HEK293 (cell line): ENCODE measurements around the gene GCLM.
A peak's percentile ranks its signal among the peaks of the same experiment; 100 is the strongest.

Experiments used
- CTCF ChIA-PET: fragments of 350-600 bp; formaldehyde crosslinking; extraction: SDS; loops from one replicate; lab custom pipeline; 2021; ENCODE audit warnings: antibody characterized with exemption; lab: Yijun Ruan, JAX
- POLR2A ChIA-PET: fragments of 300-600 bp; formaldehyde crosslinking; extraction: SDS; loops from one replicate; lab custom pipeline; 2020; ENCODE audit warnings: antibody characterized with exemption, inconsistent platforms; lab: Yijun Ruan, JAX
- H3K27ac ChIP-seq: fragments of 200-500 bp; sonication (Bioruptor generic); 2 replicates; pipeline ENCODE4 v1.5.1; 2014; ENCODE audit warnings: low read depth, low read length, control low read depth, inconsistent platforms; ENCODE audit errors: extremely low read depth
- H3K36me3 ChIP-seq, 2 experiments: fragments of 200-500 bp in 1 of 2; sonication (Bioruptor generic) in 1 of 2; 1 replicate in 1 of 2; 2 replicates in 1 of 2; pipeline ENCODE4 v1.5.1; 2014 to 2017; ENCODE audit warnings: inconsistent platforms in 2 of 2, low read length in 2 of 2; ENCODE audit not compliant: control insufficient read depth in 2 of 2, insufficient read depth in 1 of 2
- H3K4me1 ChIP-seq: fragments of 200-500 bp; sonication (Bioruptor generic); 2 replicates; pipeline ENCODE4 v1.5.1; 2014; ENCODE audit warnings: mild to moderate bottlenecking, low read length, inconsistent platforms; ENCODE audit not compliant: control insufficient read depth, insufficient read depth
- H3K4me3 ChIP-seq: 2 replicates; pipeline ENCODE4 v1.5.1; 2011; ENCODE audit warnings: low read depth, mild to moderate bottlenecking, control low read depth, low read length, moderate library complexity
- H3K9me3 ChIP-seq: fragments of 200-500 bp; sonication (Bioruptor generic); 2 replicates; pipeline ENCODE4 v1.5.1; 2014; ENCODE audit warnings: low read depth, low read length, inconsistent platforms; ENCODE audit not compliant: control insufficient read depth, insufficient read depth
- GLI2 ChIP-seq: fragments of 450-650 bp; formaldehyde crosslinking; IDR thresholded peaks from 2 replicates; pipeline ENCODE4; 2017; ENCODE audit warnings: missing biosample characterization, missing genetic modification characterization, low read depth, borderline replicate concordance
- KLF8 ChIP-seq: fragments of 450-650 bp; formaldehyde crosslinking; IDR thresholded peaks from 2 replicates; pipeline ENCODE4 v1.5.1; 2016; ENCODE audit warnings: missing biosample characterization, missing genetic modification characterization
- MZF1 ChIP-seq: fragments of 450-650 bp; formaldehyde crosslinking; IDR thresholded peaks from 2 replicates; pipeline ENCODE4 v1.5.1; 2017; ENCODE audit warnings: missing biosample characterization, missing genetic modification characterization, borderline replicate concordance
- SETDB1 ChIP-seq: IDR thresholded peaks from one replicate; pipeline ENCODE4 v1.6.1; 2017; ENCODE audit warnings: mild to moderate bottlenecking, low read length, moderate library complexity, mixed read lengths; ENCODE audit not compliant: insufficient read length
- SP2 ChIP-seq: fragments of 450-650 bp; formaldehyde crosslinking; IDR thresholded peaks from 2 replicates; pipeline ENCODE4 v1.5.1; 2016; ENCODE audit warnings: missing biosample characterization, missing genetic modification characterization
- TCF7L2 ChIP-seq: IDR thresholded peaks from 2 replicates; pipeline ENCODE4 v1.6.1; 2011; ENCODE audit warnings: low read depth, mild to moderate bottlenecking, inconsistent platforms, low read length, moderate library complexity, borderline replicate concordance
- ZFP41 ChIP-seq: fragments of 450-650 bp; formaldehyde crosslinking; IDR thresholded peaks from 2 replicates; pipeline ENCODE4 v1.5.1; 2016; ENCODE audit warnings: missing biosample characterization, missing genetic modification characterization, borderline replicate concordance
- ZNF221 ChIP-seq: fragments of 450-650 bp; formaldehyde crosslinking; IDR thresholded peaks from 2 replicates; pipeline ENCODE4 v1.5.1; 2017; ENCODE audit warnings: missing biosample characterization, missing genetic modification characterization, borderline replicate concordance
- ZNF24 ChIP-seq: fragments of 450-650 bp; formaldehyde crosslinking; IDR thresholded peaks from 2 replicates; pipeline ENCODE4 v1.5.1; 2016; ENCODE audit warnings: missing biosample characterization, missing genetic modification characterization
- ZNF311 ChIP-seq: fragments of 450-650 bp; formaldehyde crosslinking; IDR thresholded peaks from 2 replicates; pipeline ENCODE4 v1.5.1; 2017; ENCODE audit warnings: missing biosample characterization, missing genetic modification characterization, borderline replicate concordance
- ZNF48 ChIP-seq: fragments of 450-650 bp; formaldehyde crosslinking; IDR thresholded peaks from 2 replicates; pipeline ENCODE4 v1.5.1; 2016; ENCODE audit warnings: missing biosample characterization, missing genetic modification characterization
- ZNF529 ChIP-seq: fragments of 450-650 bp; formaldehyde crosslinking; IDR thresholded peaks from 2 replicates; pipeline ENCODE4 v1.5.1; 2017; ENCODE audit warnings: missing genetic modification characterization, missing biosample characterization; ENCODE audit not compliant: insufficient replicate concordance
- ZNF768 ChIP-seq: fragments of 450-650 bp; formaldehyde crosslinking; IDR thresholded peaks from 2 replicates; pipeline ENCODE4 v1.5.1; 2018; ENCODE audit warnings: missing biosample characterization, mild to moderate bottlenecking, missing genetic modification characterization
- ZNF791 ChIP-seq: fragments of 450-650 bp; formaldehyde crosslinking; IDR thresholded peaks from 2 replicates; pipeline ENCODE4 v1.5.1; 2016; ENCODE audit warnings: missing biosample characterization, missing genetic modification characterization
- ZNF830 ChIP-seq: fragments of 450-650 bp; IDR thresholded peaks from 2 replicates; pipeline ENCODE4 v1.5.0; 2018; ENCODE audit warnings: missing biosample characterization, missing genetic modification characterization, low read depth, mild to moderate bottlenecking, moderate library complexity
- TF ChIP-seq, protein P1 (sequence below): fragments of 450-650 bp; formaldehyde crosslinking; IDR thresholded peaks from 2 replicates; pipeline ENCODE4 v1.5.1; 2017; ENCODE audit warnings: missing biosample characterization, missing genetic modification characterization
- TF ChIP-seq, protein P2 (sequence below): fragments of 450-650 bp; formaldehyde crosslinking; IDR thresholded peaks from 2 replicates; pipeline ENCODE4 v1.5.1; 2016; ENCODE audit warnings: missing biosample characterization, missing genetic modification characterization
- TF ChIP-seq, protein P3 (sequence below): fragments of 450-650 bp; formaldehyde crosslinking; IDR thresholded peaks from 2 replicates; pipeline ENCODE4 v1.5.1; 2016; ENCODE audit warnings: missing biosample characterization, missing genetic modification characterization
- TF ChIP-seq, protein P4 (sequence below): sonication (generic); formaldehyde crosslinking; IDR thresholded peaks from 2 replicates; pipeline ENCODE4 v1.8.1; 2022; ENCODE audit warnings: mild to moderate bottlenecking, moderate library complexity, missing genetic modification reagents
- TF ChIP-seq, protein P5 (sequence below): fragments of 450-650 bp; formaldehyde crosslinking; IDR thresholded peaks from 2 replicates; pipeline ENCODE4; 2016; ENCODE audit warnings: missing biosample characterization, missing genetic modification characterization
- TF ChIP-seq, protein P6 (sequence below): fragments of 450-650 bp; formaldehyde crosslinking; IDR thresholded peaks from 2 replicates; pipeline ENCODE4 v1.5.1; 2016; ENCODE audit warnings: missing biosample characterization, missing genetic modification characterization

Gene GCLM

DNA sequence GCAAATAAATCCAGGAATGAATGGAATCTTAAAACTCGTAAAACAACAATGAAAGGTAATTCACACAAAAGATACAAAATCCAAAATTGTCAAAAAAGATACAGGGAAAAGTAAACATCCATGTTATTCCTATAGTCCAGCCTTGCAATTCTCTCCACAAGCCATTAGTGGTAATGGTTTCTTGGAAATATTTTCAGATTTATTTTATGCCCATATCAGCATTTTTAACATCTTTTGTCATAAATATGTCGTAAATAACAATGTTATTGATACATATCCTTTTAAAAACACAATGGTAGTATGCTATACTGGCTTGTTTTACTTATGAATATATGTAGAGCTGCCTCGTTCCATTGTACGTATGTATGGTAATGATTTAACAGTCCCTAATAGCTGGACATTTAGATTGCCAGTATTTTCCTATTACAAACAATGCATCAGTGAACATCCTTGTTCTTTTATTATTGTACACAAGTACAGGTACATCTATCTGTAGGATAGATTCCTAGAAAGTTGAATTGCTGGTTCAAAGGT, 60.8 kb downstream of the GCLM start:
- Histone ChIP-seq H3K36me3 (no peaks in the 10 kb centered on the region), H3K4me1 (peaks cover 3% of the 10 kb centered on the region; the same call in 1 of the 2 replicates)
- TF ChIP-seq MZF1 = peak; percentile 88; the same call in 1 of the 2 replicates
- TF ChIP-seq ZNF768 (tag by site-specific recombination) = no peak
- TF ChIP-seq KLF8 (tag by site-specific recombination) = no peak
- TF ChIP-seq GLI2 = no peak
- TF ChIP-seq, protein P1, sequence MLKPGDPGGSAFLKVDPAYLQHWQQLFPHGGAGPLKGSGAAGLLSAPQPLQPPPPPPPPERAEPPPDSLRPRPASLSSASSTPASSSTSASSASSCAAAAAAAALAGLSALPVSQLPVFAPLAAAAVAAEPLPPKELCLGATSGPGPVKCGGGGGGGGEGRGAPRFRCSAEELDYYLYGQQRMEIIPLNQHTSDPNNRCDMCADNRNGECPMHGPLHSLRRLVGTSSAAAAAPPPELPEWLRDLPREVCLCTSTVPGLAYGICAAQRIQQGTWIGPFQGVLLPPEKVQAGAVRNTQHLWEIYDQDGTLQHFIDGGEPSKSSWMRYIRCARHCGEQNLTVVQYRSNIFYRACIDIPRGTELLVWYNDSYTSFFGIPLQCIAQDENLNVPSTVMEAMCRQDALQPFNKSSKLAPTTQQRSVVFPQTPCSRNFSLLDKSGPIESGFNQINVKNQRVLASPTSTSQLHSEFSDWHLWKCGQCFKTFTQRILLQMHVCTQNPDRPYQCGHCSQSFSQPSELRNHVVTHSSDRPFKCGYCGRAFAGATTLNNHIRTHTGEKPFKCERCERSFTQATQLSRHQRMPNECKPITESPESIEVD (tag by site-specific recombination) = 0 out of 2 replicates have a peak, but pooled peaks have one; percentile 40
- TF ChIP-seq, all 188 proteins: peak for 2
- no peaks in the 10 kb centered on the region for H3K9me3 ChIP-seq
- POLR2A ChIA-PET = interaction anchor here (1.9 kb wide), 1 partner anchor 31 kb away, joined by 5 read pairs; the partner anchor contains the start of gene DNTTIP2
- H3K27ac ChIP-seq = peak overlapping the region; percentile 91
- CTCF ChIA-PET = interaction anchor here (0.7 to 4.9 kb wide), 4 partner anchors 104 to 544 kb away, joined by 3 to 25 read pairs (median 4); no protein-coding TSS in a partner anchor
- H3K4me3 ChIP-seq = peak overlapping the region; percentile 88

DNA sequence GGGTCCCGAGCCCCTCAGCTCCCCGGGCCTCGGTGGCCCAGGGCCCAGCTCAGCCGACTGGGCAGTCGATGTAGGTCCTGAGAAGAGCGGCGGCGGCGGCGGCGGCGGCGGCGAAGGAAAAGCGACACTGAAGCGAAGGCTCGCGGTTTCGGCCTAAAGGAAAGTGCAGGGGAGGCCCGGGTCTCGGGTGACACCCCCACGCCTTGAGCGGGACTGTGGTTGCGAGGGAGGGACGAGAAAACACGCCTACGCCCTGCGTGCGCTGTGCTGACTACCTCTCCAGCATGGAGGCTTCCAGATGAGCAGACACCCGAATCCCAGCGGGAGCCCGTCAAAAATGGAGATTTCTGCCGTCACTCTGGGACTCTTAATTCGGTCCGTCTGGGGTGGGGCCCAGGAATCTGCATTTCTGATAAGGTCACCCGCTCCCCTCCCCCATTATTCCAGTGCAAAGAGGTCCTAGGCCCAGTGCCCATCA, 61.4 kb downstream of the GCLM start:
- H3K4me1 ChIP-seq = peaks cover 3% of the 10 kb centered on the region; the same call in 1 of the 2 replicates
- ChIA-PET CTCF (interaction anchor here (0.7 to 4.9 kb wide), 4 partner anchors 34 to 220 kb away, joined by 3 to 25 read pairs (median 3); no protein-coding TSS in a partner anchor), POLR2A (interaction anchor here (0.5 to 1.9 kb wide), 2 partner anchors 32 to 305 kb away, joined by 4 to 5 read pairs; partner anchors contain the start of gene DNTTIP2)
- H3K4me3 ChIP-seq = peak overlapping the region; percentile 88
- H3K27ac ChIP-seq = peak overlapping the region; percentile 91
- H3K36me3 ChIP-seq = no peaks in the 10 kb centered on the region
- H3K9me3 ChIP-seq = no peaks in the 10 kb centered on the region
- no peak for TF ChIP-seq SETDB1
- TF ChIP-seq TCF7L2 = no peak
- TF ChIP-seq, protein P2, sequence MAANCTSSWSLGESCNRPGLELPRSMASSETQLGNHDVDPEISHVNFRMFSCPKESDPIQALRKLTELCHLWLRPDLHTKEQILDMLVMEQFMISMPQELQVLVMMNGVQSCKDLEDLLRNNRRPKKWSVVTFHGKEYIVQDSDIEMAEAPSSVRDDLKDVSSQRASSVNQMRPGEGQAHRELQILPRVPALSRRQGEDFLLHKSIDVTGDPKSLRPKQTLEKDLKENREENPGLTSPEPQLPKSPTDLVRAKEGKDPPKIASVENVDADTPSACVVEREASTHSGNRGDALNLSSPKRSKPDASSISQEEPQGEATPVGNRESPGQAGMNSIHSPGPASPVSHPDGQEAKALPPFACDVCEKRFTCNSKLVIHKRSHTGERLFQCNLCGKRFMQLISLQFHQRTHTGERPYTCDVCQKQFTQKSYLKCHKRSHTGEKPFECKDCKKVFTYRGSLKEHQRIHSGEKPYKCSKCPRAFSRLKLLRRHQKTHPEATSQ (tag by site-specific recombination) = no peak
- TF ChIP-seq, protein P3, sequence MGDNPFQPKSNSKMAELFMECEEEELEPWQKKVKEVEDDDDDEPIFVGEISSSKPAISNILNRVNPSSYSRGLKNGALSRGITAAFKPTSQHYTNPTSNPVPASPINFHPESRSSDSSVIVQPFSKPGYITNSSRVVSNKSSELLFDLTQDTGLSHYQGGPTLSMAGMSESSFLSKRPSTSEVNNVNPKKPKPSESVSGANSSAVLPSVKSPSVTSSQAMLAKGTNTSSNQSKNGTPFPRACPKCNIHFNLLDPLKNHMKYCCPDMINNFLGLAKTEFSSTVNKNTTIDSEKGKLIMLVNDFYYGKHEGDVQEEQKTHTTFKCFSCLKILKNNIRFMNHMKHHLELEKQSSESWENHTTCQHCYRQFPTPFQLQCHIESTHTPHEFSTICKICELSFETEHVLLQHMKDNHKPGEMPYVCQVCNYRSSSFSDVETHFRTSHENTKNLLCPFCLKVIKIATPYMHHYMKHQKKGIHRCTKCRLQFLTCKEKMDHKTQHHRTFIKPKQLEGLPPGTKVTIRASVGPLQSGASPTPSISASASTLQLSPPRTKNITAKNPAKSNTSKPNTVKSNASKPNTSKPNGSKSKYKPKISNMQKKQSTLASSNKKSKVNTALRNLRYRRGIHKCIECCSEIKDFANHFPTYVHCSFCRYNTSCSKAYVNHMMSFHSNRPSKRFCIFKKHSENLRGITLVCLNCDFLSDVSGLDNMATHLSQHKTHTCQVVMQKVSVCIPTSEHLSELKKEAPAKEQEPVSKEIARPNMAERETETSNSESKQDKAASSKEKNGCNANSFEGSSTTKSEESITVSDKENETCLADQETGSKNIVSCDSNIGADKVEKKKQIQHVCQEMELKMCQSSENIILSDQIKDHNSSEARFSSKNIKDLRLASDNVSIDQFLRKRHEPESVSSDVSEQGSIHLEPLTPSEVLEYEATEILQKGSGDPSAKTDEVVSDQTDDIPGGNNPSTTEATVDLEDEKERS (tag by site-specific recombination) = no peak
- no peak for TF ChIP-seq ZNF48 (tag by site-specific recombination)
- TF ChIP-seq ZNF830 = no peak
- TF ChIP-seq ZNF311 = no peak
- TF ChIP-seq, protein P4, sequence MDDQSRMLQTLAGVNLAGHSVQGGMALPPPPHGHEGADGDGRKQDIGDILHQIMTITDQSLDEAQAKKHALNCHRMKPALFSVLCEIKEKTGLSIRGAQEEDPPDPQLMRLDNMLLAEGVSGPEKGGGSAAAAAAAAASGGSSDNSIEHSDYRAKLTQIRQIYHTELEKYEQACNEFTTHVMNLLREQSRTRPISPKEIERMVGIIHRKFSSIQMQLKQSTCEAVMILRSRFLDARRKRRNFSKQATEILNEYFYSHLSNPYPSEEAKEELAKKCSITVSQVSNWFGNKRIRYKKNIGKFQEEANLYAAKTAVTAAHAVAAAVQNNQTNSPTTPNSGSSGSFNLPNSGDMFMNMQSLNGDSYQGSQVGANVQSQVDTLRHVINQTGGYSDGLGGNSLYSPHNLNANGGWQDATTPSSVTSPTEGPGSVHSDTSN = no peak
- no peak for TF ChIP-seq ZNF529 (tag by site-specific recombination)
- TF ChIP-seq ZNF221 (tag by site-specific recombination) = no peak
- no peak for TF ChIP-seq ZFP41 (tag by site-specific recombination)
- TF ChIP-seq SP2 (tag by site-specific recombination) = peak; percentile 47
- no peak for TF ChIP-seq ZNF791
- TF ChIP-seq, protein P5, sequence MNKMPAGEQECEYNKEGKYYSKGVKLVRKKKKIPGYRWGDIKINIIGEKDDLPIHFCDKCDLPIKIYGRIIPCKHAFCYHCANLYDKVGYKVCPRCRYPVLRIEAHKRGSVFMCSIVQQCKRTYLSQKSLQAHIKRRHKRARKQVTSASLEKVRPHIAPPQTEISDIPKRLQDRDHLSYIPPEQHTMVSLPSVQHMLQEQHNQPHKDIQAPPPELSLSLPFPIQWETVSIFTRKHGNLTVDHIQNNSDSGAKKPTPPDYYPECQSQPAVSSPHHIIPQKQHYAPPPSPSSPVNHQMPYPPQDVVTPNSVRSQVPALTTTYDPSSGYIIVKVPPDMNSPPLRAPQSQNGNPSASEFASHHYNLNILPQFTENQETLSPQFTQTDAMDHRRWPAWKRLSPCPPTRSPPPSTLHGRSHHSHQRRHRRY (tag by site-specific recombination) = no peak
- TF ChIP-seq, protein P6, sequence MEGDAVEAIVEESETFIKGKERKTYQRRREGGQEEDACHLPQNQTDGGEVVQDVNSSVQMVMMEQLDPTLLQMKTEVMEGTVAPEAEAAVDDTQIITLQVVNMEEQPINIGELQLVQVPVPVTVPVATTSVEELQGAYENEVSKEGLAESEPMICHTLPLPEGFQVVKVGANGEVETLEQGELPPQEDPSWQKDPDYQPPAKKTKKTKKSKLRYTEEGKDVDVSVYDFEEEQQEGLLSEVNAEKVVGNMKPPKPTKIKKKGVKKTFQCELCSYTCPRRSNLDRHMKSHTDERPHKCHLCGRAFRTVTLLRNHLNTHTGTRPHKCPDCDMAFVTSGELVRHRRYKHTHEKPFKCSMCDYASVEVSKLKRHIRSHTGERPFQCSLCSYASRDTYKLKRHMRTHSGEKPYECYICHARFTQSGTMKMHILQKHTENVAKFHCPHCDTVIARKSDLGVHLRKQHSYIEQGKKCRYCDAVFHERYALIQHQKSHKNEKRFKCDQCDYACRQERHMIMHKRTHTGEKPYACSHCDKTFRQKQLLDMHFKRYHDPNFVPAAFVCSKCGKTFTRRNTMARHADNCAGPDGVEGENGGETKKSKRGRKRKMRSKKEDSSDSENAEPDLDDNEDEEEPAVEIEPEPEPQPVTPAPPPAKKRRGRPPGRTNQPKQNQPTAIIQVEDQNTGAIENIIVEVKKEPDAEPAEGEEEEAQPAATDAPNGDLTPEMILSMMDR (tag by site-specific recombination) = no peak
- TF ChIP-seq ZNF24 (tag by site-specific recombination) = 0 out of 2 replicates have a peak, but pooled peaks have one; percentile 4
